GM21825 (cell line): ENCODE measurements around the gene QRICH1.
"Not testable (repeated sequence)": the region's sequence is repeated elsewhere in the genome, so short reads cannot be mapped to it uniquely, and the experiment has no call there.

Experiments
- ATAC-seq: cut with Tn5 transposase; IDR thresholded peaks from one replicate; pipeline ENCODE4 v1.9.1; 2021; ENCODE audit warnings: mild to moderate bottlenecking, moderate library complexity; ENCODE audit not compliant: unreplicated experiment

The QRICH1 gene

GRCh38 chr3:49017971-49018706 lies 75.7 kb downstream of the QRICH1 start, which contains the start of gene DALRD3:
TSS of gene DALRD3 (minus strand) at chr3:49018580. CDS start at chr3:49018564, 16 bp downstream.
- ATAC-seq = no peak

GRCh38 chr3:49017229-49017970 lies 76.5 kb downstream of the QRICH1 start:
- ATAC-seq = no peak

- ATAC-seq = no peak
Measured at GRCh38 chr3:49016414-49017228, 77.2 kb downstream of the QRICH1 start.

- no peak for ATAC-seq
Measured at GRCh38 chr3:49015765-49016164, 78.1 kb downstream of the QRICH1 start.

GRCh38 chr3:49015072-49015471 lies 78.8 kb downstream of the QRICH1 start:
- no peak for ATAC-seq

GRCh38 chr3:49013738-49014660 lies 79.9 kb downstream of the QRICH1 start:
- ATAC-seq = no peak

GRCh38 chr3:49013113-49013737 lies 80.6 kb downstream of the QRICH1 start:
- ATAC-seq = no peak

- no peak for ATAC-seq
Measured at GRCh38 chr3:49012441-49013017, 81.3 kb downstream of the QRICH1 start.

GRCh38 chr3:49009396-49009795 lies 84.5 kb downstream of the QRICH1 start:
- ATAC-seq = no peak

GRCh38 chr3:49008627-49009026 lies 85.2 kb downstream of the QRICH1 start:
- ATAC-seq = not testable (repeated sequence)

- peak; percentile 37 for ATAC-seq
Measured at GRCh38 chr3:49007771-49008528, 85.9 kb downstream of the QRICH1 start.

GRCh38 chr3:49007068-49007770 lies 86.7 kb downstream of the QRICH1 start, which contains the start of gene WDR6:
TSS of gene WDR6 (plus strand) at chr3:49007391. CDS start at chr3:49007432, 41 bp downstream.
- ATAC-seq = peak; percentile 87

- ATAC-seq = no peak
Measured at GRCh38 chr3:49006408-49007067, 87.3 kb downstream of the QRICH1 start.

- ATAC-seq = no peak
Measured at GRCh38 chr3:49005998-49006397, 87.9 kb downstream of the QRICH1 start.

- no peak for ATAC-seq
Measured at GRCh38 chr3:49005303-49005680, 88.6 kb downstream of the QRICH1 start.

- ATAC-seq = no peak
Measured at GRCh38 chr3:49004352-49005302, 89.2 kb downstream of the QRICH1 start.
